Thymus (tissue), 11 donors: ENCODE measurements around the gene LIG1. TPM values are rescaled to one million over a fixed set of nuclear protein-coding genes. Genes with fewer than 3 reads are reported as not detected.

Experiments
- DNase-seq, 9 donors: peaks; one replicate each; pipeline ENCODE4 v3.0.0-alpha.2; 2013; ENCODE audit warnings: low spot score in 9 of 9, low read depth in 6 of 9, missing footprints in 1 of 9
- H3K27ac ChIP-seq, 2 donors: one replicate each; pipeline ENCODE4 v1.5.1; 2013; ENCODE audit warnings: control low read depth in 1 of 2, low read depth in 1 of 2, low read length in 1 of 2, mild to moderate bottlenecking in 1 of 2, moderate library complexity in 1 of 2
- H3K27me3 ChIP-seq, 2 donors: one replicate each; pipeline ENCODE4 v1.5.1; 2013; ENCODE audit warnings: low read length in 1 of 2; ENCODE audit not compliant: control insufficient read depth in 2 of 2, insufficient read depth in 1 of 2
- H3K36me3 ChIP-seq, 2 donors: one replicate each; pipeline ENCODE4 v1.5.1; 2013; ENCODE audit warnings: low read length in 1 of 2, mild to moderate bottlenecking in 1 of 2, moderate library complexity in 1 of 2; ENCODE audit not compliant: control insufficient read depth in 2 of 2, insufficient read depth in 2 of 2
- H3K4me1 ChIP-seq, 2 donors: one replicate each; pipeline ENCODE4 v1.5.1; 2013; ENCODE audit warnings: low read length in 2 of 2; ENCODE audit not compliant: control insufficient read depth in 2 of 2, insufficient read depth in 2 of 2
- H3K4me3 ChIP-seq, 2 donors: one replicate each; pipeline ENCODE4 v1.5.1; 2013; ENCODE audit warnings: low read length in 2 of 2, control low read depth in 1 of 2, mild to moderate bottlenecking in 1 of 2
- H3K9me3 ChIP-seq, 2 donors: one replicate each; pipeline ENCODE4 v1.5.1; 2013; ENCODE audit warnings: low read length in 1 of 2, mild to moderate bottlenecking in 1 of 2; ENCODE audit not compliant: control insufficient read depth in 2 of 2, insufficient read depth in 1 of 2
- WGBS: extraction: QIAGEN DNeasy Blood & Tissue Kit; methylation state at CpG from one replicate; pipeline ENCODE4 v1.1.7; 2013; 5-methylcytosine and 5-hydroxymethylcytosine counted together
- polyA plus RNA-seq: library from polyadenylated mRNA; stranded (reverse); fragments of 200-250 nt; gene quantifications from one replicate; pipeline ENCODE4 v1.2.3, GENCODE V29; 2013
- total RNA-seq: library from RNA; stranded (reverse); fragments of 120-200 nt; gene quantifications from one replicate; pipeline ENCODE4 v1.2.4, GENCODE V29; 2013
- donor health status: healthy.

The LIG1 gene
- total and polyA plus RNA-seq, 2 donors = 58.9 to 76.6 TPM

GRCh38 chr19:48186541-48186991, 16.4 kb upstream of the LIG1 start:
- Histone ChIP-seq H3K9me3 (peaks cover under 1 to 6% of the 10 kb centered on the region in 2 donors), H3K27me3 (no peaks in the 10 kb centered on the region), H3K27ac (no peak overlapping the region), H3K36me3 (peaks cover 7 to 8% of the 10 kb centered on the region in 2 donors), H3K4me1 (no peaks in the 10 kb centered on the region), H3K4me3 (no peak overlapping the region)
- 96% methylated on average over 8 of the region's 8 CpGs for whole genome bisulfite sequencing
- DNase-seq = no peak

- DNase-seq = no peak
- Histone ChIP-seq H3K4me1 (no peaks in the 10 kb centered on the region), H3K4me3 (no peak overlapping the region), H3K27me3 (no peaks in the 10 kb centered on the region), H3K9me3 (peaks cover 3 to 6% of the 10 kb centered on the region in 2 donors), H3K27ac (no peak overlapping the region), H3K36me3 (peaks cover 7 to 8% of the 10 kb centered on the region in 2 donors)
- WGBS = 96% methylated on average over 5 of the region's 5 CpGs
Measured at GRCh38 chr19:48186015-48186414, 15.9 kb upstream of the LIG1 start.

GRCh38 chr19:48183356-48183755, 13.2 kb upstream of the LIG1 start:
- no peaks in the 10 kb centered on the region for H3K27me3 ChIP-seq
- no peak overlapping the region for H3K4me3 ChIP-seq
- no peak for DNase-seq
- WGBS = 98% methylated on average over 9 of the region's 9 CpGs
- H3K4me1 ChIP-seq = no peaks in the 10 kb centered on the region
- peaks cover 6 to 8% of the 10 kb centered on the region in 2 donors for H3K36me3 ChIP-seq
- H3K9me3 ChIP-seq = peaks cover 3 to 12% of the 10 kb centered on the region in 2 donors
- no peak overlapping the region for H3K27ac ChIP-seq

GRCh38 chr19:48182434-48182833, 12.3 kb upstream of the LIG1 start:
- WGBS = 97% methylated on average over 38 of the region's 38 CpGs
- no peak overlapping the region for H3K4me3 ChIP-seq
- no peak for DNase-seq

GRCh38 chr19:48181505-48181904, 11.4 kb upstream of the LIG1 start:
- no peaks in the 10 kb centered on the region for H3K4me1 ChIP-seq
- H3K27ac ChIP-seq = no peak overlapping the region
- H3K9me3 ChIP-seq = peaks cover 3 to 12% of the 10 kb centered on the region in 2 donors
- no peak for DNase-seq
- no peak overlapping the region for H3K4me3 ChIP-seq
- H3K36me3 ChIP-seq = peaks cover 5 to 8% of the 10 kb centered on the region in 2 donors
- H3K27me3 ChIP-seq = no peaks in the 10 kb centered on the region
- over 99% methylated on average over 5 of the region's 5 CpGs for WGBS

More at GRCh38 chr19:48182434-48182833, 12.3 kb upstream of the LIG1 start:
- peaks cover 5 to 8% of the 10 kb centered on the region in 2 donors for H3K36me3 ChIP-seq
- peaks cover 3 to 12% of the 10 kb centered on the region in 2 donors for H3K9me3 ChIP-seq
- H3K27me3 ChIP-seq = no peaks in the 10 kb centered on the region
- no peak overlapping the region for H3K27ac ChIP-seq
- H3K4me1 ChIP-seq = no peaks in the 10 kb centered on the region

GRCh38 chr19:48176226-48176625, 6.1 kb upstream of the LIG1 start:
- WGBS = 99% methylated on average over 3 of the region's 3 CpGs
- no peak for DNase-seq
- H3K27me3 ChIP-seq = no peaks in the 10 kb centered on the region
- H3K9me3 ChIP-seq = peaks cover 0 to 14% of the 10 kb centered on the region in 2 donors
- no peak overlapping the region for H3K4me3 ChIP-seq
- H3K36me3 ChIP-seq = peaks cover 11 to 12% of the 10 kb centered on the region in 2 donors
- H3K27ac ChIP-seq = no peak overlapping the region
- H3K4me1 ChIP-seq = peaks cover under 1 to 4% of the 10 kb centered on the region in 2 donors

GRCh38 chr19:48175578-48175977, 5.4 kb upstream of the LIG1 start:
- Histone ChIP-seq H3K4me3 (no peak overlapping the region), H3K27ac (no peak overlapping the region), H3K4me1 (peaks cover 4 to 10% of the 10 kb centered on the region in 2 donors), H3K9me3 (peaks cover 0 to 16% of the 10 kb centered on the region in 2 donors), H3K27me3 (no peaks in the 10 kb centered on the region), H3K36me3 (peaks cover 11 to 12% of the 10 kb centered on the region in 2 donors)
- WGBS = 97% methylated on average over 10 of the region's 10 CpGs
- no peak for DNase-seq

GRCh38 chr19:48174445-48175030, 4.4 kb upstream of the LIG1 start:
- Histone ChIP-seq H3K4me3 (no peak overlapping the region), H3K4me1 (peaks cover 4 to 10% of the 10 kb centered on the region in 2 donors), H3K27ac (no peak overlapping the region), H3K36me3 (peaks cover 11 to 12% of the 10 kb centered on the region in 2 donors), H3K9me3 (peaks cover 0 to 16% of the 10 kb centered on the region in 2 donors), H3K27me3 (no peaks in the 10 kb centered on the region)
- WGBS = 96% methylated on average over 6 of the region's 6 CpGs
- DNase-seq = no peak

GRCh38 chr19:48171710-48172109, 1.6 kb upstream of the LIG1 start:
- Histone ChIP-seq H3K27ac (no peak overlapping the region), H3K4me1 (peaks cover 4 to 12% of the 10 kb centered on the region in 2 donors), H3K9me3 (peaks cover 0 to 16% of the 10 kb centered on the region in 2 donors), H3K27me3 (no peaks in the 10 kb centered on the region), H3K4me3 (no peak overlapping the region), H3K36me3 (peaks cover 11 to 12% of the 10 kb centered on the region in 2 donors)
- 97% methylated on average over 37 of the region's 37 CpGs for WGBS
- no peak for DNase-seq
